GM18511 (cell line): Measurements from ENCODE around the gene NXPE4.
A peak's percentile ranks its signal among the peaks of the same experiment; 100 is the strongest.
"Not testable (repeated sequence)": the region's sequence is repeated elsewhere in the genome, so short reads cannot be mapped to it uniquely, and the experiment has no call there.

ENCODE experiments used
- ATAC-seq: cut with Tn5 transposase; IDR thresholded peaks from one replicate; pipeline ENCODE4 v1.9.1; 2021; ENCODE audit warnings: mild to moderate bottlenecking, moderate library complexity; ENCODE audit not compliant: unreplicated experiment

The NXPE4 gene

DNA sequence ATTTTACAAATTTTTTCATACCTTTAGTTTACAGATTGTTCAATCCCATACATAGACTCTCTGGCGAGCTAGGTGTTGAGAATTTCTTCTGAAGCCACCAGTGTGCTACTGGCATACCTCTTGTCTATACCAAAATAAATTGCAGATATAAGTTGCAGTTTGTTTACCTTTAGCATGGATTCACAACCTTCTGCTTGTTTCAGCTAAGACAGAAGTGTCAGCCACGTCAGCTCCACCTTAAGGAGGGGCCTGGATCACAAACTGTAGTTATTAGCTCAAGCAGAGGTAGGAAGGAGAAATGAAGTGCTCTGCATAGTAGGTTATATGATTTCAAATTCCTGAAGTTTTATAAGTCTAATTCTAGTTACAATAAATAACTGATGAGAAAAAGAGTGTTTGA, at the start of gene NXPE4:
Gene NXPE4 (minus strand): TSS at position 216 of the 400 bp plus-strand sequence. CDS start 1,027 bp downstream, outside the sequence.
- no peak for ATAC-seq

DNA sequence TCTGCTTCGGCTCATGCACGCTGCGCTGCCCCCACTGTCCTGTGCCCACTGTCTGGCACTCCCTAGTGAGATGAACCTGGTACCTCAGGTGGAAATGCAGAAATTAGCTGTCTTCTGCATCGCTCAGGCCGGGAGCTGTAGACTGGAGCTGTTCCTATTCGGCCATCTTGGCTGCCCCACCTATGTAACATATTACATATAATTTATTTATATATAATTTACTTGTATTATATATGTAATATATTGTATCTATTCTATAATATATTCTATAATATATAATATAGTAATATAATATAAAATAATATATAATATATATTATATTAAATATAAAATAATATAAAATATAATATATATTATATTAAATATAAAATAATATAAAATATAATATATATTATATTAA, 43.9 kb upstream of the NXPE4 start:
- not testable (repeated sequence) for ATAC-seq

DNA sequence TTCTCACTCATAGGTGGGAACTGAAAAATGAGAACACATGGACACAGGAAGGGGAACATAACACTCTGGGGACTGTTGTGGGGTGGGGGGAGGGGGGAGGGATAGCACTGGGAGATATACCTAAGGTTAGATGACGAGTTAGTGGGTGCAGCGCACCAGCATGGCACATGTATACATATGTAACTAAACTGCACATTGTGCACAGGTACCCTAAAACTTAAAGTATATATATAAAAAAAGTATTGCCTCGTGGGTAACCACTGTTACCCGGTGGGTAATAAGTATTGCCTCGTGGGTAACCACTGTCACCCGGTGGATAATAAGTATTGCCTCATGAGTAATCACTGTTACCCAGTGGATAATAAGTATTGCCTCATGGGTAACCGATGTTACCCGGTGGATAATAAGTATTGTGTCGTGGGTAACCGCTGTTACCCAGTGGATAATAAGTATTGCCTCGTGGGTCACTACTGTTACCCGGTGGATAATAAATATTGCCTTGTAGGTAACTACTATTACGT, 35.9 kb upstream of the NXPE4 start:
- ATAC-seq = not testable (repeated sequence)

DNA sequence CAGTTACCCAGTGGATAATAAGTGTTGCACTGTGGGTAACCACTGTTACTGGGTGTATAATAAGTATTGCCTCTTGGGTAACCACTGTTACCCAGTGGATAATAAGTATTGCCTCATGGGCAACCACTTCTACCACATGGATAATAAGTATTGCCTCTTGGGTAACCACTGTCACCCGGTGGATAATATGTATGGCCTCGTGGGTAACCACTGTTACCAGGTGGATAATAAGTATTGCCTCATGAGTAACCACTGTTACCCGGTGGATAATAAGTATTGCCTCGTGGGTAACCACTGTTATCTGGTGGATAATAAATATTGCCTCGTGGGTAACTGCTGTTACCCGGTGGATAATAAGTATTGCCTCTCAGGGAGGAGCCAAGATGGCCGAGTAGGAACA, 29.7 kb upstream of the NXPE4 start:
- no peak for ATAC-seq

DNA sequence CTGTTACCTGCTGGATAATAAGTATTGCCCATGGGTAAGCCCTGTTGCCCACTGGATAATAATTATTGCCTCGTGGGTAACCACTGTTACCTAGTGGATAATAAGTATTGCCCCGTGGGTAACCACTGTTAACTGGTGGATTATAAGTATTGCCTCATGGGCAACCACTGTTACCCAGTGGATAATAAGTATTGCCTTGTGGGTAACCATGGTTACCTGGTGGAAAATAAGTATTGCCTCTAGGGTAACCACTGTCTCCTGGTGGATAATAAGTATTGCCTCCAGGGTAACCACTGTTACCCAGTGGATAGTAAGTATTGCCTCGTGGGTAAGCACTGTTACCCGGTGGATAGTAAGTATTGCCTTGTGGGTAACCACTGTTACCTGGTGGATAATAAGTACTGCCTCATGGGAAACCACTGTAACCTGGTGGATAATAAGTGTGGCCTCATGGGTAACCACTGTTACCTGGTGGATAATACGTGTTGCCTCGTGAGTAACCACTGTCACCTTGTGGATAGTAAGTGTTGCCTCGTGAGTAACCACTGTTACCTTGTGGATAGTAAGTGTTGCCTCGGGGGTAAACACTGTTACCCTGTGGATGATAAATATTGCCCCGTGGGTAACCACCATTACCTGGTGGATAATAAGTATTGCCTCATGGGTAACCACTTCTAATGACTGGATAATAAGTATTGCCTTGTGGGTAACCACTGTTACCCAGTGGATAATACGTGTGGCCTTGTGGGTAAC, 29.0 kb upstream of the NXPE4 start:
- no peak for ATAC-seq

DNA sequence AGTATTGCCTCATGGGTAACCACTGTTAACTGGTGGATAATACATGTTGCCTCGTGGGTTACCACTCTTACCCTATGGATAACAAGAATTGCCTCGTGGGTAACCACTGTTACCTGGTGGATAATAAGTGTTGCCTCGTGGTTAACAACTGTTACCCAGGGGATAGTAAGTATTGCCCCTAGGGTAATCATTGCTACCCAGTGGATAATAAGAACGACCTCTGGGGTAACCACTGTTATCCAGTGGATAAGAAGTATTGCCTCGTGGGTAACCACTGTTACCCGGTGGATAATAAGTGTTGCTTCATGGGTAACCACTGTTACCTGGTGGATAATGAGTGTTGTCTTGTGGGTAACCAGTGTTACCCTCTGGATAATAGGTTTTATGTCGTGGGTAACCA, 28.1 kb upstream of the NXPE4 start:
- peak; percentile 40 for ATAC-seq

DNA sequence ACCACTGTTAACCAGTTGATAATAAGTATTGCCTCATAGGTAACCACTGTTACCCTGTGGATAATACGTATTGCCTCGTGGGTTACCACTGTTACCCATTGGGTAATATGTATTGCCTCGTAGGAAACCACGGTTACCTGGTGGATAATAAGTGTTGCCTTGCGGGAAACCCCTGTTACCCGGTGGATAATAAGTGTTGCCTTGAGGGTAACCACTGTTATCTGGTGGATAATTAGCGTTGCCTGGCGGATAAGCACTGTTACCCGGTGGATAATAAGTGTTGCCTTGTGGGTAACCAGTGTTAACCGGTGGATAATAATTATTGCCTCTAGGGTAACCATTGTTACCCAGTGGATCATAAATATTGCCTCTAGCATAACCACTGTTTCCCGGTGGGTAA, 27.3 kb upstream of the NXPE4 start:
- no peak for ATAC-seq

DNA sequence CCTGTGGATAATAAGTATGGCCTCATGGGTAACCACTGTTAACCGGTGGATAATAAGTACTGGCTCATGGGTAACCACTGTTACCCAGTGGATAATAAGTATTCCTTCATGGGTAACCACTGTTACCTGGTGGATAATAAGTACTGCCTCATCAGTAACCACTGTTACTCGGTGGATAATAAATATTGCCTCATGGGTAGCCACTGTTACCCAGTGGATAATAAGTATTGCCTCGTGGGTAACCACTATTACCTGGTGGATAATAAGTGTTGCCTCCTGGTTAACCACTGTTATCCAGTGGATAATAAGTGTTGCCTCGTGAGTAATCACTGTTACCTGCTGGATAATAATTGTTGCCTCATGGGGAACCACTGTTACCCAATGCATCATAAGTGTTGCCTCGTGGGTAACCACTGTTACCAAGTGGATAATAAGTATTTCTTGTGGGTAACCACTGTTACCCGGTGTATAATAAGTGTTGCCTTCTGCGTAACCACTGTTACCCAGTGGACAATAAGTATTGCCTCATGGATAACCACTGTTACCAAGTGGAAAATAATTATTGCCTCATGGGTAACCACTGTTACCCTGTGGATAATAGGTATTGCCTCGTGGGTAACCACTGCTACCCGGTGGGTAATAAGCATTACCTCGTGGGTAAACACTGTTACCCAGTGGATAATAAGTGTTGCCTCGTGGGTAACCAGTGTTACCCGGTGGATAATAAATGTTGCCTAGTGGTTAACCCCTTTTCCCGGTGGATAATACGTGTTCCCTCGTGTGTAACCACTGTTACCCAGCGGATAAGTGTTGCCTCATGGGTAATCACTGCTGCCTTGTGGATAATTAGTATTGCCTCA, 26.6 kb upstream of the NXPE4 start:
- ATAC-seq = no peak

DNA sequence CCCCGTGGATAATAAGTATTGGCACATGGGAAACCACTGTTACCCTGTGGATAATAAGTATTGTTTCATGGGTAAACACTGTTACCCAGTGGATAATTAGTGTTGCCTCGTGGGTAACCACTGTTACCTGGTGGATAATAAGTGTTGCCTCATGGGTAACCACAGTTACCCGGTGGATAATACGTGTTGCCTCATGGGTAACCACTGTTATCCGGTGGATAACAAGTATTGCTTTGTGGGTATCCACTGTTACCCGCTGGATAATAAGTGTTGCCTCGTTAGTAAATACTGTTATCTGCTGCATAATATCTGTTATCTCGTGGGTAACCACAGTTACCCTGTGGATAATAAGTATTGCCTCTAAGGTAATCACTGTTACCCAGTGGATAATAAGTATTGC, 25.5 kb upstream of the NXPE4 start:
- no peak for ATAC-seq

DNA sequence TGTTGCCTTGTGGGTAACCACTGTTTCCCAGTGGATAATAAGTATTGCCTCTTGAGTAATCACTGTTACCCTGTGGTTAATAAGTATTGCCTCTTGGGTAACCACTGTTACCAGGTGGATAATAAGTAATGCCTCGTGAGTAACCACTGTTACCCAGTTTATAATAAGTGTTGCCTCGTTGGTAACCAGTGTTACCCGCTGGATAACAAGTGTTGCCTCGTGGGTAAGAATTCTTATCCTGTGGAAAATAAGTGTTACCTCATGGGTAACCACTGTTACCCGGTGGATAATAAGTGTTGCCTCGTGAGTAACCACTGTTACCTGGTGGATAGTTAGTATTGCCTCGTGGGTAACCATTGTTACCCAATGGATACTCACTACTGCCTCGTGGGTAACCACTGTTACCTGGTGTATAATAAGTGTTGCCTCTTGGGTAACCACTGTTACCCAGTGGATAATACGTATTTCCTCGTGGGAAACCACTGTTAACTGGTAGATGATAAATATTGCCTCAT, 24.1 kb upstream of the NXPE4 start:
- ATAC-seq = no peak

DNA sequence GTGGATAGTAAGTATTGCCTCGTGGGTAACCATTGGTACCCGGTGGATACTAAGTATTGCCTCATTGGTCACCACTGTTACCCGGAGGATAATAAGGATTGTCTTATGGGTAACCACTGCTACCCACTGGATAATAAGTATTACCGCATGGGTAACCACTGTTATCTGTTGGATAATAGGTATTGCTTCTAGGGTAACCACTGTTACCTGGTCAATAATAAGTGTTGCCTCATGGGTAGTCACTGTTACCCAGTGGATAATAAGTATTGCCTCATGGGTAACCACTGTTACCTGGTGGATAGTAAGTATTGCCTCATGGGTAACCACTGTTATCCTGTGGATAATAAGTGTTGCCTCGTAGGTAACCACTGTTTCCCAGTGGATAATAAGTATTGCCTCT, 22.6 kb upstream of the NXPE4 start:
- ATAC-seq = no peak

DNA sequence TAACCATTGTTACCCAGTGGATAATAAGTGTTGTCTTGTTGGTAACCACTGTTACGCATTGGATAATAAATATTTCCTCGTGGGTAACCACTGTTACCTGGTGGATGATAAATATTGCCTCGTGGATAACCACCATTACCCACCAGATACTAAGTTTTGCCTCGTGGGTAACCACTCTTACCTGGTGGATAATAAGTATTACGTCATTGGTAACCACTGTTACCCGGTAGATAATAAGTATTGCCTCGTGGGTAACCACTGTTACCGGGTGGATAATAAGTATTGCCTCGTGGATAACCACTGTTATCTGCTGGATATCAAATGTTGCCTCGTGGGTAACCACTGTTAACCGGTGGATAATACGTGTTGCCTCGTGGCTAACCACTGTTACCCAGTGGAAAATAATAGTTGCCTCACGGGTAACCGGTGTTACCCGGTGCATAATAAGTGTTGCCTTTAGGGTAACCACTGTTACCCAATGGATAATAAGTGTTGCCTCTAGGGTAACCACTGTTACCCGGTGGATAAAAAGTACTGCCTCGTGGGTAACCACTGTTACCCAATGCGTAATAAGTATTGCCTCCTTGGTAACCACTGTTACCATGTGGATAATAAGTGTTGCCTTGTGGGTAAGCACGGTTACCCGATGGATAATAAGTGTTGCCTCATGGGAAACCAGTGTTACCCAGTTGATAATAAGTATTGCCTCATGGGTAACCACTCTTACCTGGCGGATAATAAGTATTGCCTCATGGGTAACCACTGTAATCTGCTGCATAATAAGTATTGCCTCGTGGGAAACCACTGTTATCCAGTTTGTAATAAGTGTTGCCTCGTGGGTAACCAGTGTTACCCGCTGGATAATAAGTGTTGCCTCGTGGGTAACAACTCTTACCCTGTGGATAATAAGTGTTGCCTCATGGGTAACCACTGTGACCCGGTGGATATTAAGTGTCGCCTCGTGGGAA, 21.9 kb upstream of the NXPE4 start:
- ATAC-seq = no peak

DNA sequence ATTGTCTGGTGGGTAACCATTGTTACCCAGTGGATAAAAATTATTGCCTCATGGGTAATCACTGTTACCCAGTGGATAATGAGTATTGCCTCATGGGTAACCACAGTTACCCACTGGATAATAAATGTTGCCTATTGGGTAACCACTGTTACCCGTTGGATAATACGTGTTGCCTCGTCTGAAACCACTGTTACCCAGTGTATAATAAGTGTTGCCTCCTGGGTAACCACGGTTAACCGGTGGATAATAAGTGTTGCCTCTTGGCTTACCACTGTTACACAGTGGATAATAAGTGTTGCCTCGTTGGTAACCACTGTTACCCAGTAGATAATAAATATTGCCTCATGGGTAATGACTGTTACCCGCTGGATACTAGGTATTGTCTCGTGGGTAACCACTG, 20.9 kb upstream of the NXPE4 start:
- ATAC-seq = no peak

DNA sequence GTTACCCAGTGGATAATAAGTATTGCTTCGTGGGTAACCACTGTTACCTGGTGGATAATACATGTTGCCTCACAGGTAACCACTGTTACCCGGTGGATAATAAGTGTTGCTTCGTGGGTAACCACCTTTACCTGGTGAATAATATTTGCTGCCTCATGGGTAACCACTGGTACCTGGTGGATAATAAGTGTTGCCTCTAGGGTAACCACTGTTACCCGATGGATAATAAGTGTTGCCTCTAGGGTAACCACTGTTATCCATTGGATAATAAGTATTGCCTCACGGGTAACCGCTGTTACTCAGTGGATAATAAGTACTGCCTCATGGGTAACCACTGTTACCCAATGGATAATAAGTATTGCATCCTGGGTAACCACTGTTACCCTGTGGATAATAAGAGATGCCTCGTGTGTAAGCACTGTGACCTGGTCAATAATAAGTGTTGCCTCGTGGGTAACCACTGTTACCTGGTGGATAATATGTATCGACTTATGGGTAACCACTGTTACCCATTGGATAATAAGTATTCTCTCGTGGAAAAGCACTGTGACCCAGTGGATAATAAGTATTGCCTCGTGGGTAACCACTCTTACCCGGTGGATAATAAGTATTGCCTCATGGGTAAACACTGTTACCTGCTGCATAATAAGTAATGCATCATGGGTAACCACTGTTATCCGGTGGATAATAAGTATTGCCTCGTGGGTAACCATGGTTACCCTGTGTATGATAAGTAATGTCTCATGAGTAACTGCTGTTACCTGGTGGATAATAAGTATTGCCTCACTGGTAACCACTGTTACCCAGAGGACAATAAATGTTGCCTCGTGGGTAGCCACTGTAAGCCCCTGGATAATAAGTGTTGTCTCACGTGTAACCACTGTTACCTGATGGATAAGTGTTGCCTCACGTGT, 20.1 kb upstream of the NXPE4 start:
- no peak for ATAC-seq

DNA sequence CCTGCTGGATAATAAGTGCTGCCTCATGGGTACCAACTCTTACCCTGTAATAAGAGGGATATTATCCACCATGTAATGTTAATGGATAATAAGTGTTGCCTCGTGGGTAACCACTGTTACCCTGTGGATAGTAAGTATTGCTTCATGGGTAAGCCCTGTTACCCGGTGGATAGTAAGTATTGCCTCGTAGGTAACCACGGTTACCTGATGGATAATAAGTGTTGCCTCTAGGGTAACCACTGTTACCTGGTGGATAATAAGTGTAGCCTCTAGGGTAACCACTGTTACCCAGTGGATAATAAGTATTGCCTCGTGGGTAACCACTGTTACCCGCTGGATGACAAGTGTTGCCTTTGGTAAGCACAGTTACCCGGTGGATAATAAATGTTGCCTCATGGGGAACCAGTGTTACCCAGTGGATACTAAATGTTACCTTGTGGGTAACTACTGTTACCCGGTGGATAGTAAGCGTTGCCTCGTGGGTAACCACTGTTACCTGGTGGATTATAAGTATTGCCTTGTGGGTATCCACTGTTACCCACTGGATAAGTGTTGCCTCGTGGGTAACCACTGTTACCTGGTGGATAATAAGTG, 18.6 kb upstream of the NXPE4 start:
- ATAC-seq = no peak

DNA sequence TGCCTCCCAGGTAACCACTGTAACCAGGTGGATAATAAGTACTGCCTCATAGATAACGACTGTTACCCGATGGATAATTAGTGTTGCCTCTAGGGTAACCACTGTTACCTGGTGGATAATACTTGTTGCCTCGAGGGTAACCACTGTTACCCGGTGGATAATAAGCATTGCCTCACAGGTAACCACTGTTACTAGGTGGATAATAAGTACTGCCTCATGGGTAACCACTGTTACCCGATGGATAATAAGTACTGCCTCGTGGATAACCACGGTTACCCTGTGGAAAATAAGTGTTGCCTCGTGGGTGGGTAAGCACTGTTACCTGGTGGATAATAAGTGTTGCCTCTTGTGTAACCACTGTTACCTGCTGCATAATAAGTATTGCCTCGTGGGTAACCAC, 17.5 kb upstream of the NXPE4 start:
- not testable (repeated sequence) for ATAC-seq

DNA sequence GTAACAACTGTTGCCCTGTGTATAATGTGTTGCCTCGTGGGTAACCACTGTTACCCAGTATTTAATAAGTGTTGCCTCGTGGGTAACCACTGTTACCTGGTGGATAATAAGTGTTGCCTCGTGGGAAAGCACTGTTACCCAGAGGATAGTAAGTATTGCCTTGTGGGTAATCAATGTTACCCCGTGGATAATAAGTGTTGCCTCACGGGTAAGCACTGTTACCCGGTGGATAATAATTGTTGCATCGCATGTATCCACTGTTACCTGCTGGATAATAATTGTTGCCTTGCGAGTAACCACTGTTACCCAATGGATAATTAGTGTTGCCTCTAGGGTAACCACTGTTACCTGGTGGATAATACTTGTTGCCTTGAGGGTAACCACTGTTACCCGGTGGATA, 17.1 kb upstream of the NXPE4 start:
- no peak for ATAC-seq

DNA sequence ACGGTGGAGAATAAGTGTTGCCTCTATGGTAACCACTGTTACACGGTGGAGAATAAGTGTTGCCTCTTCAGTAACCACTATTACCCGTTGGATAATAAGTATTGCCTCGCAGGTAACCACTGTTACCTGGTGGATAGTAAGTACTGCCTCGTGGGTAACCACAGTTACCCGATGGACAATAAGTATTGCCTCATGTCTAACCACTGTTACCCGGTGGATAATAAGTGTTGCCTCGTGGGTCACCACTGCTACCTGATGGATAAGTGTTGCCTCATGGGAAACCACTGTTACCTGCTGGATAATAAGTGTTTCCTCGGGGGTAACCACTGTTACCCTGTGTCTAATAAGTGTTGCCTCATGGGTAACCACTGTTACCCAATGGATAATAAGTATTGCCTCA, 16.6 kb upstream of the NXPE4 start:
- ATAC-seq = not testable (repeated sequence)
